ENCODE data around the gene PIMREG.

The PIMREG gene

DNA sequence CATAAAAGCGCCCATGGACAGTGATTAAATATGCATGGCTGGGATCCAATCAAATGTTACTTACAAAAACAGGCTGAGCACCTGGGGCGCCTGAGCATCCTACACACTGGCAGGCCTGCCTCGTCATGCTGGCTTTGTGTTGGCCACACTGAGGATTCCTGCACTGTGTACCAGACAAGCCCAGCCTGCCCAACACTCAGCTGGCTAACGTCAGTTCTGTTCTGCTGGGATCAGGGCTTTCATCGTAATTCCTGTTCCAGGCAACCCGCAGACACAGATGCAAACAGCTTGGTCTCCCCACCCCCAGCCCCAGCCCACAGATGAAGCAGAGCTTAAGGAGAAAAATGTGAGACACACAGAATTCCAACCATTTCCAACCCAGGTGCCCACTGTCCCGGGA is 30.7 kb downstream of the PIMREG start:
- Histone ChIP-seq H3K36me3 (ENCODE audit: low read length) (no peaks in the 10 kb centered on the region), H3K79me2 (ENCODE audit: insufficient read depth, low read length) (no peaks in the 10 kb centered on the region), H3F3A (ENCODE audit: insufficient read depth) (no peaks in the 10 kb centered on the region), H3K9ac (ENCODE audit: low read length) (no peak overlapping the region), H3K4me3 (ENCODE audit: insufficient read depth, low read length, poor library complexity, severe bottlenecking) (no peak overlapping the region), H4K20me1 (ENCODE audit: low read depth, low read length) (no peaks in the 10 kb centered on the region), H3K27me3 (ENCODE audit: low read length) (no peaks in the 10 kb centered on the region), H3K27ac (ENCODE audit: low read depth, low read length) (no peak overlapping the region), H3K9me2 (replicated peaks; ENCODE audit: insufficient read depth, low read length) (no peaks in the 10 kb centered on the region), H2AFZ (ENCODE audit: low read depth, low read length, severe bottlenecking) (no peak overlapping the region), H3K9me3 (ENCODE audit: insufficient read depth, low read length) (no peaks in the 10 kb centered on the region), H3K4me2 (ENCODE audit: low read depth, low read length, poor library complexity, severe bottlenecking) (no peak overlapping the region)
- no peak for TF ChIP-seq EZH2phosphoT487 (conservative IDR thresholded peaks at IDR 0.05; ENCODE audit: low read length)
- TF ChIP-seq, protein P1, sequence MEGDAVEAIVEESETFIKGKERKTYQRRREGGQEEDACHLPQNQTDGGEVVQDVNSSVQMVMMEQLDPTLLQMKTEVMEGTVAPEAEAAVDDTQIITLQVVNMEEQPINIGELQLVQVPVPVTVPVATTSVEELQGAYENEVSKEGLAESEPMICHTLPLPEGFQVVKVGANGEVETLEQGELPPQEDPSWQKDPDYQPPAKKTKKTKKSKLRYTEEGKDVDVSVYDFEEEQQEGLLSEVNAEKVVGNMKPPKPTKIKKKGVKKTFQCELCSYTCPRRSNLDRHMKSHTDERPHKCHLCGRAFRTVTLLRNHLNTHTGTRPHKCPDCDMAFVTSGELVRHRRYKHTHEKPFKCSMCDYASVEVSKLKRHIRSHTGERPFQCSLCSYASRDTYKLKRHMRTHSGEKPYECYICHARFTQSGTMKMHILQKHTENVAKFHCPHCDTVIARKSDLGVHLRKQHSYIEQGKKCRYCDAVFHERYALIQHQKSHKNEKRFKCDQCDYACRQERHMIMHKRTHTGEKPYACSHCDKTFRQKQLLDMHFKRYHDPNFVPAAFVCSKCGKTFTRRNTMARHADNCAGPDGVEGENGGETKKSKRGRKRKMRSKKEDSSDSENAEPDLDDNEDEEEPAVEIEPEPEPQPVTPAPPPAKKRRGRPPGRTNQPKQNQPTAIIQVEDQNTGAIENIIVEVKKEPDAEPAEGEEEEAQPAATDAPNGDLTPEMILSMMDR (IDR thresholded peaks at IDR 0.05; ENCODE audit: insufficient read depth, low read length, poor library complexity, severe bottlenecking), result no peak

DNA sequence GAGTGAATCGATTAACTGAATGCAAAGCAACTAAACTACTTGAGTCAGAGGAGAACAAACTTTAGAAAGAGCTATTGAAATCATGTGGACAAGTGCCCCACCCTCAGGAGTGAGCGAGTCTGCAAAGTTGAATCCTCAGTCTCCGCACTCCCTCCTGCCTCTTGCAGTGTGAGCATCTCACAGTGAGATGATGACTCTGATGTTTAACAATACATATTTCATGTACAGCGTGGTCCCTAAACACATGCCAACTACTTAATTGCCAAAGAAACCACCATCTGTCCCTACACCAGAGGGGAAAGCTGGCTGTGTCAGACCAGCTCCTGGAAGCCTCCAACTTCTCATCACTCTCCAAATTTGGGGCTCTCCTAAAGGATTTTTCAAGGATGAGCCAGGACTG is 31.2 kb downstream of the PIMREG start:
- Histone ChIP-seq H3K9me2 (replicated peaks; ENCODE audit: insufficient read depth, low read length) (no peaks in the 10 kb centered on the region), H4K20me1 (ENCODE audit: low read depth, low read length) (no peaks in the 10 kb centered on the region), H3K27me3 (ENCODE audit: low read length) (no peaks in the 10 kb centered on the region), H3K36me3 (ENCODE audit: low read length) (no peaks in the 10 kb centered on the region), H3K9ac (ENCODE audit: low read length) (no peak overlapping the region), H3K9me3 (ENCODE audit: insufficient read depth, low read length) (no peaks in the 10 kb centered on the region), H3F3A (ENCODE audit: insufficient read depth) (no peaks in the 10 kb centered on the region), H3K4me2 (ENCODE audit: low read depth, low read length, poor library complexity, severe bottlenecking) (no peak overlapping the region), H3K79me2 (ENCODE audit: insufficient read depth, low read length) (no peaks in the 10 kb centered on the region), H2AFZ (ENCODE audit: low read depth, low read length, severe bottlenecking) (no peak overlapping the region), H3K4me3 (ENCODE audit: insufficient read depth, low read length, poor library complexity, severe bottlenecking) (no peak overlapping the region), H3K27ac (ENCODE audit: low read depth, low read length) (no peak overlapping the region)
- TF ChIP-seq EZH2phosphoT487 (conservative IDR thresholded peaks at IDR 0.05; ENCODE audit: low read length), result no peak
- TF ChIP-seq, protein P1 (IDR thresholded peaks at IDR 0.05; ENCODE audit: insufficient read depth, low read length, poor library complexity, severe bottlenecking), result no peak

DNA sequence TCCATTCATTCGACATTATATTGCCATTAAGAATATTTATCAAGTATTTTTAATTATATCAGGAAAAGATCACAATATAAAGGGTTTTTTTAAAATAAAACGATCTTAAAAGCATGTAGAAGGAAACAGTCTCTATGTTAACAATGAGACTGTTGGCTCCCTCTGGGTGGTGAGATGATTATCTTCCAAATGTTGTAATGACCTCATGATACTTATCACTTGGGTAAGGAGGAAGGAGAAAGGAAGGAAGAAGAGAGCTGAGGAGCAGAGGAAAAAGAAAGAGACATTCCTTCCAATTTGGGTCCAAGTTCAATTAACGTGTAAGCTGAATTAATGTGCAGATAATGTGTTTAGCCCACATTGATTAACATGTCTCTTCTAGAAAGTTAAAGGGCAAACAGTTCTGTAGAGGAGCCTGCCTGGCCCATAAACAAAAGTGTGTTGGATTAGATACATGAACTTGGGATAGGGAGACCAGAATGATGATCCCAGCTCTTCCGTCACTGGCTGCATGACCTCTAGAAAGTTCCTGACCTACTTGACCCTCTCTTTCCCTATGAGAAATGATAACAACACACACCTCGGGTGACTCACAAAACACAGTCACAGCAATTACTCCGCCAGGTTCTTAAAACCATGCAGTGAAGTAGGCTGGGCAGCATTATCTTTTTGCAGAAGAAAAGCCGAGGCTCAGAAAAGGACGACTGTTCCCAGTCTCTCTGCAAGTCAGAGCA is 32.0 kb downstream of the PIMREG start:
- no peaks in the 10 kb centered on the region for H3F3A ChIP-seq (ENCODE audit: insufficient read depth)
- no peak overlapping the region for H3K4me2 ChIP-seq (ENCODE audit: low read depth, low read length, poor library complexity, severe bottlenecking)
- no peaks in the 10 kb centered on the region for H4K20me1 ChIP-seq (ENCODE audit: low read depth, low read length)
- H2AFZ ChIP-seq (ENCODE audit: low read depth, low read length, severe bottlenecking), result no peak overlapping the region
- no peaks in the 10 kb centered on the region for H3K9me3 ChIP-seq (ENCODE audit: insufficient read depth, low read length)
- H3K36me3 ChIP-seq (ENCODE audit: low read length), result no peaks in the 10 kb centered on the region
- TF ChIP-seq EZH2phosphoT487 (conservative IDR thresholded peaks at IDR 0.05; ENCODE audit: low read length), result no peak
- TF ChIP-seq, protein P1 (IDR thresholded peaks at IDR 0.05; ENCODE audit: insufficient read depth, low read length, poor library complexity, severe bottlenecking), result no peak
- no peaks in the 10 kb centered on the region for H3K79me2 ChIP-seq (ENCODE audit: insufficient read depth, low read length)
- no peaks in the 10 kb centered on the region for H3K9me2 ChIP-seq (replicated peaks; ENCODE audit: insufficient read depth, low read length)
- no peaks in the 10 kb centered on the region for H3K27me3 ChIP-seq (ENCODE audit: low read length)
- H3K9ac ChIP-seq (ENCODE audit: low read length), result no peak overlapping the region
- no peak overlapping the region for H3K4me3 ChIP-seq (ENCODE audit: insufficient read depth, low read length, poor library complexity, severe bottlenecking)
- no peak overlapping the region for H3K27ac ChIP-seq (ENCODE audit: low read depth, low read length)

Measured in SU-DHL-6 (cell line).